Rectal smooth muscle tissue (tissue), 1 donor: Measurements from ENCODE around the gene KLHL36.

Source experiments
- H3K27ac ChIP-seq: one replicate; pipeline ENCODE4 v1.7.0; 2013; ENCODE audit warnings: low read depth, low read length, inconsistent platforms
- H3K27me3 ChIP-seq: one replicate; pipeline ENCODE4 v1.7.0; 2013; ENCODE audit warnings: low read length; ENCODE audit not compliant: control insufficient read depth, insufficient read depth
- H3K36me3 ChIP-seq: one replicate; pipeline ENCODE4 v1.7.0; 2013; ENCODE audit warnings: low read length; ENCODE audit not compliant: control insufficient read depth, insufficient read depth
- H3K4me1 ChIP-seq: one replicate; pipeline ENCODE4 v1.7.0; 2013; ENCODE audit warnings: low read length; ENCODE audit not compliant: control insufficient read depth, insufficient read depth
- H3K4me3 ChIP-seq: one replicate; pipeline ENCODE4 v1.7.0; 2013; ENCODE audit warnings: low read length
- H3K9ac ChIP-seq: one replicate; pipeline ENCODE4 v1.7.0; 2013; ENCODE audit warnings: low read length

The KLHL36 gene

GRCh38 chr16:84637709-84638108, 10.6 kb upstream of the KLHL36 start:
- no peak overlapping the region for H3K9ac ChIP-seq
- H3K27ac ChIP-seq, result no peak overlapping the region
- no peaks in the 10 kb centered on the region for H3K27me3 ChIP-seq
- no peak overlapping the region for H3K4me3 ChIP-seq
- no peaks in the 10 kb centered on the region for H3K36me3 ChIP-seq
- H3K4me1 ChIP-seq, result peaks cover 4% of the 10 kb centered on the region

- Histone ChIP-seq H3K9ac (no peak overlapping the region), H3K4me1 (peaks cover 10% of the 10 kb centered on the region), H3K36me3 (no peaks in the 10 kb centered on the region), H3K27ac (no peak overlapping the region), H3K27me3 (no peaks in the 10 kb centered on the region), H3K4me3 (no peak overlapping the region)
Measured at GRCh38 chr16:84638231-84638806, 10.0 kb upstream of the KLHL36 start.

GRCh38 chr16:84640145-84640544, 8.2 kb upstream of the KLHL36 start:
- H3K9ac ChIP-seq, result no peak overlapping the region
- no peak overlapping the region for H3K27ac ChIP-seq
- H3K4me1 ChIP-seq, result peaks cover 14% of the 10 kb centered on the region
- no peak overlapping the region for H3K4me3 ChIP-seq
- H3K36me3 ChIP-seq, result no peaks in the 10 kb centered on the region
- no peaks in the 10 kb centered on the region for H3K27me3 ChIP-seq

- no peak overlapping the region for H3K9ac ChIP-seq
- H3K27ac ChIP-seq, result no peak overlapping the region
- no peaks in the 10 kb centered on the region for H3K27me3 ChIP-seq
- no peak overlapping the region for H3K4me3 ChIP-seq
- H3K36me3 ChIP-seq, result no peaks in the 10 kb centered on the region
- H3K4me1 ChIP-seq, result peaks cover 14% of the 10 kb centered on the region
Measured at GRCh38 chr16:84641643-84642358, 6.5 kb upstream of the KLHL36 start.

- H3K27ac ChIP-seq, result peak overlapping the region; percentile 34
Measured at GRCh38 chr16:84643180-84643583, 5.1 kb upstream of the KLHL36 start.

GRCh38 chr16:84643674-84644073, 4.6 kb upstream of the KLHL36 start:
- peak overlapping the region; percentile 34 for H3K27ac ChIP-seq
- no peak overlapping the region for H3K9ac ChIP-seq
- peaks cover 14% of the 10 kb centered on the region for H3K4me1 ChIP-seq
- H3K36me3 ChIP-seq, result no peaks in the 10 kb centered on the region
- no peak overlapping the region for H3K4me3 ChIP-seq
- H3K27me3 ChIP-seq, result no peaks in the 10 kb centered on the region

More at GRCh38 chr16:84643180-84643583, 5.1 kb upstream of the KLHL36 start:
- Histone ChIP-seq H3K4me1 (peaks cover 14% of the 10 kb centered on the region), H3K36me3 (no peaks in the 10 kb centered on the region), H3K27me3 (no peaks in the 10 kb centered on the region), H3K4me3 (no peak overlapping the region), H3K9ac (no peak overlapping the region)

GRCh38 chr16:84648595-84649510, 542 bp downstream of the KLHL36 start:
- H3K27me3 ChIP-seq, result no peaks in the 10 kb centered on the region
- H3K36me3 ChIP-seq, result no peaks in the 10 kb centered on the region
- peak overlapping the region; percentile 74 for H3K9ac ChIP-seq
- peak overlapping the region; percentile 86 for H3K4me3 ChIP-seq
- H3K4me1 ChIP-seq, result peaks cover 4% of the 10 kb centered on the region
- H3K27ac ChIP-seq, result peak overlapping the region; percentile 76

- H3K4me3 ChIP-seq, result peak overlapping the region; percentile 86
- peak overlapping the region; percentile 76 for H3K27ac ChIP-seq
- no peaks in the 10 kb centered on the region for H3K27me3 ChIP-seq
- peaks cover 4% of the 10 kb centered on the region for H3K4me1 ChIP-seq
- peaks cover 2% of the 10 kb centered on the region for H3K36me3 ChIP-seq
- H3K9ac ChIP-seq, result peak overlapping the region; percentile 74
Measured at GRCh38 chr16:84649511-84649861, 1.2 kb downstream of the KLHL36 start.

- Histone ChIP-seq H3K27ac (no peak overlapping the region), H3K4me3 (no peak overlapping the region), H3K4me1 (peaks cover 4% of the 10 kb centered on the region), H3K9ac (no peak overlapping the region), H3K36me3 (peaks cover 4% of the 10 kb centered on the region), H3K27me3 (no peaks in the 10 kb centered on the region)
Measured at GRCh38 chr16:84650062-84650991, 2.0 kb downstream of the KLHL36 start.

- Histone ChIP-seq H3K9ac (no peak overlapping the region), H3K4me1 (peaks cover 4% of the 10 kb centered on the region), H3K27me3 (no peaks in the 10 kb centered on the region), H3K27ac (no peak overlapping the region), H3K36me3 (peaks cover 13% of the 10 kb centered on the region), H3K4me3 (no peak overlapping the region)
Measured at GRCh38 chr16:84652566-84652965, 4.3 kb downstream of the KLHL36 start.

- H3K9ac ChIP-seq, result no peak overlapping the region
- no peak overlapping the region for H3K27ac ChIP-seq
- peaks cover 3% of the 10 kb centered on the region for H3K4me1 ChIP-seq
- H3K36me3 ChIP-seq, result peaks cover 24% of the 10 kb centered on the region
- H3K4me3 ChIP-seq, result no peak overlapping the region
- H3K27me3 ChIP-seq, result no peaks in the 10 kb centered on the region
Measured at GRCh38 chr16:84654238-84654637, 5.9 kb downstream of the KLHL36 start.
